HG03097 (cell line): Measurements from ENCODE around the gene FLAD1.

Experiments used
- ATAC-seq: cut with Tn5 transposase; IDR thresholded peaks from one replicate; pipeline ENCODE4 v1.9.1; 2021; ENCODE audit not compliant: unreplicated experiment, low FRiP score

The FLAD1 gene

GRCh38 chr1:154951901-154952657, 31.1 kb upstream of the FLAD1 start:
- ATAC-seq, result no peak

- ATAC-seq, result no peak
These were observed 30.5 kb upstream of the FLAD1 start for GRCh38 chr1:154952664-154953063.

GRCh38 chr1:154953611-154954038, 29.5 kb upstream of the FLAD1 start:
- no peak for ATAC-seq

DNA sequence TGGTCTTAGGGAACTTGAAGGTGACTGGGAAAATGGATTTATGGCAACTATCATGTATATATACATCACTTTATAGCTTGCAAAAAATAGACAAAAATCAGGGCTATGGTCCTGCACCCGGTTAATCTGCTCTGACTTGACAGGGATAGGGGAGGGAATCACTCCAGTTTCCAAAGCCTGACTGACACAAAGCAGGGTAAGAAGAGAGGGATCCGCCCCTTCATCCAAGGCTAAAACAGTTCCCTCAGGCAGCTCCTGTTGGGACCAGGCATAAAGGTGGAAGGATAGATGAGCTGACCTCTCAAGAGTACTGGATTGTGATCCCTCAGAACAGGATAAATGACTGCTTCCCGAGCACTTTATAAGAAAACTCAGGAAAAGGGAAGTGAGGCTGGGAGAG, 28.6 kb upstream of the FLAD1 start:
- no peak for ATAC-seq

GRCh38 chr1:154955039-154955717, 28.0 kb upstream of the FLAD1 start:
- peak; percentile 50 for ATAC-seq

GRCh38 chr1:154955718-154956543, 27.2 kb upstream of the FLAD1 start, which contains the start of gene PBXIP1:
Gene PBXIP1, minus strand, starts transcription at chr1:154956099. Its CDS starts 2,378 bp downstream, at chr1:154953721.
- peak; percentile 49 for ATAC-seq

DNA sequence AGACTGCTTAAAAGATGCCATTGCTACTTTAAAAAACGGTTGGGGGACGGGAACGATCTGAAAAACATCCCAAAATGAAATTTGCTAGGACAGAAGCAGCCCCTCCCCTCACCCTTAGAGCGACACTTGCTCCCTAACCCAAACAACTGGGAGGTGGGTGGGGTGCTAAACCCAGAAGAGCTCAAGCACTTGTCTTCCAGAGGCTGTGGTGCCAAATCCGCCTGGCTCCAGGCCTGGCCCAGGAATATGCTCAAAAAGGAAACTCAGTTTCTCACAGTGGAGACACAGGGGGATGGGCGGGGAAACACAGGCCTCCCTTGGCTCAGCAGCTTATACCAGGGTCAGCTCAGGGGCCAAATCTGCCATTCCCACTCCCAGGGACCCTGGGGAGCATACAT, 26.6 kb upstream of the FLAD1 start:
- no peak for ATAC-seq

DNA sequence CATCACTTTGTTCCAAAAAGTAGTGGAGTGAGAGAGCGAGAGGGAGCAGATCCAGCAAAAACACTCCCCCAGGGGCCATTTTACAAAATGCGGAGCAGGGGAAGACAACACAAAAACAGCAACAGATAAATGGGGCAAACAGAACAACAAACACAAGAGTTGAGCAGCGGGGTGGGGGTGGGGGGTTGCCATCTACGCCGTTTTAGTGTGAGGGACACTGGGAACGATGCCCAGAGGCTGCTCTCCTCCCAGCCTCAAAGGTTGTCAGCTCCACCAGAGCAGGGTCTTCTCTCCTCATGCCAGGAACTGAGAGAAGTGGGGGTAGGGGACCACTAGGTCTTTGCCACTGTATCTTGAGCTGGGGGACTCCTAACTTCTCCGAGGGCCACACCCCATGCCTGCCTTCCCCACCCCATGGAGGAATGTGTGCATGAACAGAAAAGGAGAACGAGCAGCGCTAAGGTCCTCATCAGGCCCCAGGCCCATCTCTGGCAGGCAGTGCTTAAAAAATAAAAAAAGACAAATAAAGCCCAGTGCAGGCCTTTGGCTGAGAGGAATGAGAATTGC, 26.0 kb upstream of the FLAD1 start:
- ATAC-seq, result no peak

DNA sequence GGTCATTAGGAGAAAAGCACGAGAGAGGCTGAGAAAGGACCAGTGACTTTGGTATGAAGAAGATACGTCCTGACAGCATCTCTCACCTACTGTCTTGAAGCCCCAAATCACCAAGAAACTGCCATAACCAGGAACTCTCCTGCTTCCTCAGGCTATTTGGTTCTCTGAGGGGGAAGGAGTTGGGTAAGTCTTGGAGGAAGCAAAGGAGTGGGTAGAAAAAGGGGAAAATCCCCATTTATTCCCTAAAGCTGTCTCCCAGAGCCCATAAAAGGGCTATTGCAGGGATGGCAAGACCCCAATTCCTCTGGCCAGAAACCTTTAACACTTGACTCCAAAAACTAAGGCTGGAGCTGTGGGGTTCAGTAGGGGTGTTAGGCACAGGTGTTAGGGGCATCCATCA, 25.1 kb upstream of the FLAD1 start:
- no peak for ATAC-seq

DNA sequence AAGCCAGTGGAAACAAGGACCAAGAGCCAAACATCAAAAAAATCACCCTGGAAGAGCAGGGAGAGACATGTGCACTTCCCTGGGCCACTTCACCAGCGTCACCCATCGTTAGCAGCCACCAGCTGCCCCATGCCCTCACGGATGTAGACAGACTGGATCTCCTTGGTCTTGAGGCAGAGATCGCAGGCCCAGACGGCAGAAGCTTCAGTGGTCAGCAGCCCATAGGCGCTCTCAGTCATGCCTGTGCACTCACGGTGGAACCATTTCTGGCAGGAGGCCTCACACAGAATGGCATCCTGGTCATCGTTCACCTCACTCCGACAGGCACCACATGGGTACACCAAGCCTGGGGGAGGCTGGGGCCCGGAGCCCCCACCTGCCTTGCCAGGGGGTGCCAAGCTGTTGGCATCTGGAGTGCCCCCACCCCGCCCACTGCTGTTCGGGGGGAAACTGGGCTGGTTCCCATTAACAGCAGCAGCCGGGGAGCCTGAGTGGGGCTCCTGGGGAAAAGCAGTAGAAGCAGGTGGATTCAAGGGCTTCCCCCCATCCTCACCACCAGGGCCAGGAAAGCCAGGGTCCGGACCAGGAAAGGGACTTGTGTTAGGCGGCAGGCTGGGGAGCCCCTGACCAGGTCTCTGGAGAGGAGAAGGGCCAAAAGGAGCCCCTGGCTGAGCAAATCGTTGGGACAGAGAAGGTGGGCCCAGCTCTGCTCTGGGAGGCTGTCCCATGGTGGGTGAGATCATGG, 24.3 kb upstream of the FLAD1 start:
- no peak for ATAC-seq

DNA sequence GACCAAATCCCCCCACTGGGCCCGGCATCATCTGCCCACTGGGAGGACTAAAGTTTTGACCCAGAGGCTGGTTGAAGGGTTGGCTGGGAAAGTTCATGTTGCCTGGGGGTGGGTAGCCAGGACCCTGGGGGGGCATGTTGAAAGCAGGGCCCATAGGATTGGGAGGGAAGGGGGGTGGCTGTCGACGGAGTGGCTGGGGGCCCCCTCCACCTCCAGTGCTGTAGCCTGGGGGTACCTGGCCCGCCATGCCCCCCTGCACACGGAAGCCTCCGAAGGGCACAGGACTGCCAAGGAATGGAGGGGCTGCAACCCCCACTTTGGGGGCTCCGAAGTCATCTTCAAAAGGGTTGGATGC, 23.7 kb upstream of the FLAD1 start:
- no peak for ATAC-seq

- ATAC-seq, result no peak
These were observed 22.6 kb upstream of the FLAD1 start for GRCh38 chr1:154960446-154961136.

GRCh38 chr1:154961207-154962155, 21.7 kb upstream of the FLAD1 start, which contains the start of gene PYGO2:
Gene PYGO2, minus strand, starts transcription at chr1:154961782. Its CDS starts 206 bp downstream, at chr1:154961576.
- ATAC-seq, result peak; percentile 51

DNA sequence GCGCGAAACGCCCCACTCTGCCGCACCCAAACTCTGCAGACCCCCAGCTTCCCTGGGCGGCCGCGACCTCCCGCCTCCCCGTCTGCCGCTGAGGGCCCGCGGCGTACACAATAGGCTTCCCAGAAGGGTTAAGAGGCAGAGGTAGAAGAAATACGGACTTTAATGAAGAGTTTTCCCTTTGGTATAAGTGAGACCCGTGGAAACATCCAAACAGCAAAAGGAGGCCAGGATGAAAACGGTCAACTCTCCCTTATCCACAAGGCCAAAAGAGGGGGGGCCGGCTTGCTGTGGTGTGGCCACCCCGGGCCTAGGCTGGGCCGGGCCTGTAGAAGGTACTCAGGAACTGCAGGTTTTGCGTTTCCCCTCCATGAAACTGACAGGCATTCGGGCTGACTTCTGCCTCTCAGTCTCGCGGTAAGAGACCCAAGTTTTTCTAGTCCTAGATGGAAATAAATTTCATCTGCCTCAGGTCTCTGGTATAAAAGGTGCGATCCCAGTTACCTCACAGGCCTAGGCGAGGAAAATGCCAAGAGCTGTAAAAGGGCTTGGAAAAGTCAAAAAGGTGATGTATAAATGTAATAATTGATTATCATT, 20.9 kb upstream of the FLAD1 start:
- peak; percentile 3 for ATAC-seq

- no peak for ATAC-seq
These were observed 20.3 kb upstream of the FLAD1 start for GRCh38 chr1:154962795-154963330.

DNA sequence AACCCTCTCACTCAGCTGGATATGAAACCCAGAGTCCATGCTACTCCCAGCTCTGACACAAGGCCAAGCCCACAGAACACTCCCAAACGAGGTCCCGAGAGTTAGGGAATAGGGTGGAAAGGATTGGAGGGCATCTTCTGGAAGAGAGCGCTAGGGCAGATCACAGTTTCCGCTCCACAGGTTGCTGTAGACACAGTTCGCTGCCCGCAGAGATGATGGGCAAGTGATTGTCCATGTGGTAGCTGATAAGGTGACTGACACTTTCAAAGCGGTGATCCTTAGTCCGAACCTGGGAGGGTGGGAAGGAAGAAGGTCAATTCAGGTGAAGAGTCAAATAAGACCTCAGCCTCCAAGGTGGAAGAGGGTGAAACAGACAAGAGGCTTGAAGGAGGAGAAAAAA, 19.5 kb upstream of the FLAD1 start:
- ATAC-seq, result no peak

DNA sequence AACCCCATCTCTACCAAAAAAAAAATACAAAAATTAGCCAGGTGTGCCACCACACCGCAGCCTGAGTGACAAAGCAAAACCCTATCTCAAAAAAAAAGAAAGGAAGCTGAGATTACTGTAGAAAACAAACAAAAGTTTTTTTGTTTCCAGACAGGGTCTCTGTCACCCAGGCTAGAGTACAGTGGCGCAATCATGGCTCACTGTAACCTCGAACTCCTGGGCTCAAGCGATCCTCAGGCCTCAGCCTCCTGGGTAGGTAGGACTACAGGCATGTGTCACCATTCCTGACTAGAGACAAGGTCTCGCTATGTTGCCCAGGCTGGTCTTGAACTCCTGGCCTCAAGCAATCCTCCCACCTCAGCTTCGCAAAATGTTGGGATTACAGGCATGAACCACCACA, 18.8 kb upstream of the FLAD1 start:
- no peak for ATAC-seq

DNA sequence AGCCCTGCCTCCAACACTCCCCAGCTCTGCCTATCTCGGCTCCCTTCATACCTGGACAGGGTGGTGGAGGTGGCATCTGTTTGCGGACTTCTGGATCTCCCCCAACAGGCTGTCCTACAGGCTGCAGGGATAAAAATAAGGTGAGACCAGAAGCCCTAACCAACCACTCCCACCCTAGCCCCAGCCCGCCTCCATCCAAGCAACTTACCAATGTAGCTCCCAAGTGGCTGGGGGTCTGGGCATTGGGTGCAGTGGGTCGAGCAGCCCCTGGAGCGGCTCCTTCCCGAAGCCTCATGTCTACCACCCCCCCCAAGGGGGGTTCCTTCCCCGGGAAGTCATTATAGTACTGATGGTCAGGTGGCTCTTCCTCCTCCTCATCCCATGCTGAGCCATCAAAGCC, 17.0 kb upstream of the FLAD1 start:
- no peak for ATAC-seq
